Neural crest cell (in vitro differentiated cells): Measurements from ENCODE around the gene ECHDC1. TPM values are rescaled to one million over a fixed set of nuclear protein-coding genes. Genes with fewer than 3 reads are reported as not detected.

ENCODE experiments used
- DNase-seq: peaks from one replicate; pipeline ENCODE4 v3.0.0; 2021; ENCODE audit warnings: low read depth, mixed read lengths, low spot score
- H3K27ac Mint-ChIP-seq: one replicate; pipeline ENCODE4 v1.8.0; 2021; ENCODE audit warnings: mild to moderate bottlenecking, mixed read lengths; ENCODE audit not compliant: unreplicated experiment
- H3K27me3 Mint-ChIP-seq: 2 replicates; pipeline ENCODE4 v1.8.0; 2021; ENCODE audit warnings: low read depth, mild to moderate bottlenecking, mixed read lengths
- H3K36me3 Mint-ChIP-seq: 2 replicates; pipeline ENCODE4 v1.8.0; 2021; ENCODE audit warnings: low read depth, mild to moderate bottlenecking, mixed read lengths
- H3K4me1 Mint-ChIP-seq: 2 replicates; pipeline ENCODE4 v1.8.0; 2021; ENCODE audit warnings: mixed read lengths
- H3K4me3 Mint-ChIP-seq: one replicate; pipeline ENCODE4 v1.8.0; 2021; ENCODE audit warnings: mild to moderate bottlenecking, mixed read lengths
- H3K9me3 Mint-ChIP-seq: 2 replicates; pipeline ENCODE4 v1.8.0; 2021; ENCODE audit warnings: mixed read lengths
- total RNA-seq: library from RNA; stranded (reverse); gene quantifications from 2 replicates; pipeline ENCODE4 v1.2.1, GENCODE V29; 2021
- TF ChIP-seq, protein P1 (sequence below): fragments of 200-600 bp; sonication (generic); conservative IDR thresholded peaks from 2 replicates; pipeline ENCODE4 v1.5.0; 2021; ENCODE audit warnings: antibody characterized with exemption, mild to moderate bottlenecking

ECHDC1 gene
- total RNA-seq, 1 donor from 2014 or later, result 59.2 TPM

DNA sequence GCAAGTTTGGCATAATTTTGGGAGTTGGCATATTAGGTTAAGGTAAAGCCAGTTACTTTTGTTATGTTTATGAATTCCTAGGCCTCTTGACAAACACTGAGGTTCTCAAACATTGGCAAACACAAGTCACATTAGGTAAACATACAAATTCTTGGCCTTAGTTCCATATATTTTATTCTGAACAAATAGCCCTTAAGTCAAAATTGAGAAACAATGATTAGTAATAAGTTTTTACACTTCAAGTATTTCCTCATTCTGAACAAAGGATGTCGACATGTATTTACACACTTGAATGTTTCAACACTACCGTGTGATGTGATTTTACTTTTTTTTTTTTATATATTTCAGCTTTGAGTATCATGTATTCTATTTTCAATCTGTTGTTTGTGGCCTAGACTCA, 3.8 kb upstream of the ECHDC1 start:
- Mint-ChIP-seq H3K4me3 (no peak overlapping the region), H3K4me1 (no peaks in the 10 kb centered on the region), H3K27ac (no peak overlapping the region), H3K27me3 (no peaks in the 10 kb centered on the region), H3K36me3 (peaks cover 34% of the 10 kb centered on the region), H3K9me3 (peaks cover 19% of the 10 kb centered on the region)
- DNase-seq, result no peak
- TF ChIP-seq, protein P1, sequence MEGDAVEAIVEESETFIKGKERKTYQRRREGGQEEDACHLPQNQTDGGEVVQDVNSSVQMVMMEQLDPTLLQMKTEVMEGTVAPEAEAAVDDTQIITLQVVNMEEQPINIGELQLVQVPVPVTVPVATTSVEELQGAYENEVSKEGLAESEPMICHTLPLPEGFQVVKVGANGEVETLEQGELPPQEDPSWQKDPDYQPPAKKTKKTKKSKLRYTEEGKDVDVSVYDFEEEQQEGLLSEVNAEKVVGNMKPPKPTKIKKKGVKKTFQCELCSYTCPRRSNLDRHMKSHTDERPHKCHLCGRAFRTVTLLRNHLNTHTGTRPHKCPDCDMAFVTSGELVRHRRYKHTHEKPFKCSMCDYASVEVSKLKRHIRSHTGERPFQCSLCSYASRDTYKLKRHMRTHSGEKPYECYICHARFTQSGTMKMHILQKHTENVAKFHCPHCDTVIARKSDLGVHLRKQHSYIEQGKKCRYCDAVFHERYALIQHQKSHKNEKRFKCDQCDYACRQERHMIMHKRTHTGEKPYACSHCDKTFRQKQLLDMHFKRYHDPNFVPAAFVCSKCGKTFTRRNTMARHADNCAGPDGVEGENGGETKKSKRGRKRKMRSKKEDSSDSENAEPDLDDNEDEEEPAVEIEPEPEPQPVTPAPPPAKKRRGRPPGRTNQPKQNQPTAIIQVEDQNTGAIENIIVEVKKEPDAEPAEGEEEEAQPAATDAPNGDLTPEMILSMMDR, result no peak

DNA sequence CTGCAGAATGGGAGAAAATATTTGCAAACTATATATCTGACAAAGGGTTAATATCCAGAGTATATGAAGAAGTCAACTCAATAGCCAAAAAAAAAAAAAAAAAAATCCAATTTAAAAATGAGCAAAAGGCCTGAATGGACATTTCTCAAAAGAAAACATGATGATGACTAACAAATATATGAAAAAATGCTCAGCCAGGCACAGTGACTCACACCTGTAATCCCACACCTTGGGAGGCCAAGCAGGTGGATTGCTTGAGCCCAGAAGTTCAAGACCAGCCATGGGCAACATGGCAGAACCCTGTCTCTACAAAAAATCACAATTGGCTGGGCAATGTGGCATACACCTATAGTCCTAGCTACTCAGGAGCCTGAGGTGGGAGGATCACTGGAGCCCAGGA, 2.1 kb upstream of the ECHDC1 start:
- no peaks in the 10 kb centered on the region for H3K27me3 Mint-ChIP-seq
- peak overlapping the region; percentile 39 for H3K4me3 Mint-ChIP-seq
- H3K27ac Mint-ChIP-seq, result no peak overlapping the region
- no peak for DNase-seq
- peaks cover 30% of the 10 kb centered on the region for H3K36me3 Mint-ChIP-seq
- no peaks in the 10 kb centered on the region for H3K4me1 Mint-ChIP-seq
- TF ChIP-seq, protein P1, result no peak
- H3K9me3 Mint-ChIP-seq, result peaks cover 18% of the 10 kb centered on the region

DNA sequence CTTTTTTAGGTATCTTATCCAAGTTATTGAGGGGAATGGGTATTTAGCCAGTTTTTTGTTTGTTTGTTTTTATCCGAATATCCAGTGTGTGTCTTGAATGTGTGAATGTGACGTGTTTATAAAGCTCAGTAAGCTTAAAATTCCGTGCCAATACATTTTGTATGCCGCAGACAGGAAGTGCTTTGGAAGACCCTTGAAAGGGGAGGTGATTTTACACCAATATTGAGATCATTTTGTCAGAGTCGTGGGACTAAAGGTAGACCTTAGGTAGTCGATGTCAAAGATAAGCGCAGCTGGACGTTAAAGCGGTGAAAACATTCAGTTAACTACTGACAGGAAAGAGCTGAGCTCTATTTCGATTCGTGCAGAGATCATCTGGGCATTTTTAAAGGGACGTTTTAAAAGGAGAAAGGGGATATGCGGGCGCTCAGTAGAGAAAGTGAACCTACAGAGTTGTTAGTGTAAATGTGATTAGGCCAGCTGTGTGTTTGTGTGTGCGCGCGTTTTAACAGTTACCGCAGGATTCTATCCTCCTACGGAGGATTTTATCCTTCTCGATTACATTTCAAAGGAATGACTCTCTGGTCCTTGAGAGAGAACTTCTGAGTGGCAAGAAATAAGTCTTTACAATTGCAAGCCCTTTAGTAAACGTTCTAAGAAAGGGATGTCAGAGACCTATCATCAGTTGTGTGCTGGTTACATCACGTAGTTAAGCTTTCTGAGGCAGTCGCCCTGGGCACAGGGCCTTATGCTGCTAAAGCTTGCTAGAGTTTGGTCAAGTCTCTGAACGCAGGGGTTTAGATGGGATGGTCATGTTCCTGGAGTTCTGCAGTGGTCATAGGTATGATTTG, 625 bp upstream of the ECHDC1 start:
- Mint-ChIP-seq H3K36me3 (peaks cover 17% of the 10 kb centered on the region), H3K27ac (no peak overlapping the region), H3K9me3 (peaks cover 11% of the 10 kb centered on the region), H3K4me1 (no peaks in the 10 kb centered on the region), H3K4me3 (no peak overlapping the region), H3K27me3 (no peaks in the 10 kb centered on the region)
- TF ChIP-seq, protein P1, result no peak
- DNase-seq, result no peak

DNA sequence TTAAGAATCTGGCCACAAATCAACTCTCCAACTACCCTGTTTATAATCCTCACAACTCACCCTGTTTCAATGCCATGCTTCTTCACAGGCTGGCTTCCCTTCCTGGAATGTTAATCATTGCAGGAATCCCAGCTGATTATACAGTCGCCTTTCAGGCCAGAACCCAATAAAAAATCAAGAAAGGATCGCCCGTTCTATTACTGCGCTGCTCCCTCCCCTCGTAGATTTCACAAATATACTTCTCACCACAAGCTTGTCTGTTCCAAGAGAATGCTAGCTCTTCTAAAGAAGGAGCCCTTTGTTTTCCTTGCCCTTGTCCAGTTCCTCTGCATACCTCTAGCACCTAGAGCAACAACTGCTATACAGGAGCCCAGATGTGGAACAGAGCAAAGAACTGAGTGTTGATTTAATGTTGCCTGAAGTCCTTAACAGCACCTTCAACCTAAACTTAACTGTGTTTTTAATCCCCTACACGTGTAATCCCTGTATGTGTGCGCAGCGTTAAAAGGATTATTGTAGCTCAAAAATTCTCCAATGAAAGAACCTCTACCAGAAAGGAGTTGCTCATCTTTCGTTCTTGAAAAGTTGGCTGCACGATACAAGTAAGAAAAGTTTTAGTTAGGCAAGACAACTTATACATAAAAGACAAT, 988 bp downstream of the ECHDC1 start:
- DNase-seq, result peak; percentile 3
- peaks cover 7% of the 10 kb centered on the region for H3K9me3 Mint-ChIP-seq

DNA sequence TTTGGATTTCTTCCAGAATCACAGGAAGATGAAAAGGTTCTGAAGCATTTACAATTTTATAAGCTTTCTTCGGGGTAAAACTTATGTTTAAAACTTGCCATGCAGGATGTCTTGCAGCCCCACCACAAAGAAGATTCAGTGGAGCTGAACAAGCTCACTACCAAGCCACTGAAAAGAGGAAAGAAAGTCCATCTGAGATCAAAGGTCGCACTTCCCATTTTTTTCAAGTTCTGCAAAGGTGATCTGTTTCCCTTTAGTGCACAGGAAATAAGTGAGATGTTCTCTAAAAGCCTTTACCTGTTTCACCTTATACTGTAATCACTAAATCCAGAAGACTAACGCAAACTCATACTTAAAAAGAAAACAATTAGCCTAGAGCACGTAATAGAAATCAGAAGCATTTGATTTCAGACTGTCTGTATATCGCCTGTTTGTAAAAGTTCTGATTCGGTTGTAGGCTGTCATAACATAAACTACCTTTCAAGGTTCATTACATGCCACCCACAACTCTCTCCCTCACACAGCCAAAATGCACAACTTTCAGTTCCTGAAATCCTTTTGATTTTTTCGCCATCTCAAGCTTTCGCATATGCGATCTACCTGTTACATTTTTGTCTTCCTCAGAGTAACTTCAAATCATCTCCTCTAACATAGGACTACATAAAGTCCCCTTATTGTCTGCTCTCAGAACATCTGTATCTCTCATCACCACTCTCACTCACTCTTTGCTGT, 1.8 kb downstream of the ECHDC1 start:
- H3K4me3 Mint-ChIP-seq, result no peak overlapping the region
- no peaks in the 10 kb centered on the region for H3K27me3 Mint-ChIP-seq
- DNase-seq, result no peak
- no peak overlapping the region for H3K27ac Mint-ChIP-seq
- peaks cover 3% of the 10 kb centered on the region for H3K9me3 Mint-ChIP-seq
- TF ChIP-seq, protein P1, result no peak
- H3K4me1 Mint-ChIP-seq, result no peaks in the 10 kb centered on the region
- H3K36me3 Mint-ChIP-seq, result peaks cover 4% of the 10 kb centered on the region

More for the DNA sequence above, 988 bp downstream of the ECHDC1 start:
- Mint-ChIP-seq H3K4me3 (no peak overlapping the region), H3K36me3 (peaks cover 7% of the 10 kb centered on the region), H3K4me1 (no peaks in the 10 kb centered on the region), H3K27ac (no peak overlapping the region), H3K27me3 (no peaks in the 10 kb centered on the region)
- TF ChIP-seq, protein P1, result no peak
